NAMALWA (cell line): Measurements from ENCODE around the gene C2orf92.
"Not testable (repeated sequence)": the region's sequence is repeated elsewhere in the genome, so short reads cannot be mapped to it uniquely, and the experiment has no call there.

ENCODE experiments used
- DNase-seq: peaks from one replicate; pipeline ENCODE4 v3.0.0-alpha.2; 2015; ENCODE audit warnings: low spot score

Gene C2orf92

DNA sequence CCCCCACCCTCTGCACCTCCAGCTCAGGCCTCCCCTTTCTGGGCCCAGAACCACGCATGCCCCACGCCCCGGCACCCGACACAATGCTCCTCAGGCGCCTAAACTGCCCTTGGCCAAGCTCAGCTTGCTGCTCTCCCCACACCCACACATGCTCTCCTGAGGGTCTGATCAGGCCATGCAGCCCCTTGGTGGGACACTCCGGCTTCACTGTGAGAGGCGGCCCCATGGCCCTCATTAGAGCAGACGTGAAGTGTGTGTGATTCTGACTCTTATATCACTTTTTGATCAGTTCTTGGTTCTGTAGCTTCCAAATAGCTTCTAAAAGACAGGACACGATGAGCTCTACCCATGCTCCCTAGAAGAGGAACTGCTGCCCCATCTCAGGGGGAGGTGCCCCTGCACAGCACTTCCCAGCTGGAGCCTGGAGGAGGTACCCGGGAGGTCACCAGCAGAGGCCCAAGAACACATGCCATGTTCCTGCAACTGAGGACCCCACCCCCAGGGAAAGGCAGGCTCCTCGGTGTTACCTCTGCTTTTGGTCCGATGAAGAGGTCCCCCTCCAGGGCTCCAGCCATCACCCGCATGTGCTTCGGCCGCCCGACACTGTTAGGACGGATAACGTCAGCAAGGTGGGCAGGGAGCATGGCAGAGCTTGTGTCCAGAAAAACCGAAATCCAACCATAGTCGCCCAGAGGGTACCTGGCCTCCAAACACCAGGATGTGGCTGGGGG lies 9.3 kb upstream of the C2orf92 start:
- DNase-seq: no peak

GRCh38 chr2:97660775-97661389 lies 8.6 kb upstream of the C2orf92 start:
- DNase-seq: no peak

DNA sequence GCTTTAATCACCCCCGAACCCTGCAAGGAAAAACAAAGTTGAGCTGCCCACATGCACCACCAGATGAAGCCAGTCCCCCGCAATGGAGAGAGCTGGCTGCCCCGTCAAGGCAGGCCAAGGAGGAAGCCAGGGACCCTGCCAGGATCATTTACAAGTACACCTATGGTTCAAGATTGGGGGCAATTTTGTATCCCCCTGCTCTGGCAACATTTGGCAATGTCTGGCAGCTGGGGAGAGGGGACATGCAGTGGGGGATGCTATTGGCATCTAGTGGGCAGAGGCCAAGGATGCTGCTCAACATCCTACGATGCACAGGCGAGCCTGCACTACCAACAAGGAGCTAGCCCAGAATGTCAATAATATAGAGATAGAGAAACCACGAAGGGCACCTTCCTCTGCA lies 7.6 kb upstream of the C2orf92 start:
- DNase-seq: no peak

GRCh38 chr2:97662386-97662894 lies 7.1 kb upstream of the C2orf92 start:
- DNase-seq: peak; percentile 41

DNA sequence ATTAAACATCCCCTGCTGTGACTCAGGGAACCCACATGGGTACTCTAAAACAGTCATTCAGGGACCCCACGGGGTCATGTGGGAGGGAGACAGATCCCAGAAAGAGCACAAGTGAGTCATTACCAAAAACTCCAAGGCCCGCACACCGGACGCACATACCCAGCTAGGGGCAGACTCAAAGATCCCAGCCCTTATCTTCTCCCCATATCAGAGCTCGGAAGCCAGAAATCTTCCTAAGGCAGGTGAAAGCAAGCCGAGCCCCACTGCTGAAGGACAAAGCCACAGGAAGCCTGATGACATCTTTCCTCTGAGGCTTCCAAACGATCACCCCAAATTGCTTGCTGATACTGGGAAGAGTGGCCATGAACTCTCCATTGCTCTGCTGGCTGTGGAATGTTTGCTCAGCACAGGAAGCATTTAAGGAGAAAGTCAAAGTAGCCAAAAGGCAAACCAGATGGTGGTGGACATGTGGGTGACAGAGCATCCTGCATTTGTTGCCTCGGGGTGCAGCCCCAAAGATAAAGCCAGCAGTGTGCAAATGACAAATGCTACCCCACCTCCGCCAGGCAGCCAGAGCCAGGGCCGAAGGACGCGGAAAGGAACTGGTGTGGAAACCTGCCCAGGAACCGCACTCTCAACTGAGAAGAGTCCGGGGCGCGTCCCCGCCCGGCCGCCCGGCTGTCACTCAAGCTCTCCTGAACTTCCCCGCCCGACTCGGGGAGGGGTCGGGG lies 6.5 kb upstream of the C2orf92 start:
- DNase-seq: peak; percentile 78

DNA sequence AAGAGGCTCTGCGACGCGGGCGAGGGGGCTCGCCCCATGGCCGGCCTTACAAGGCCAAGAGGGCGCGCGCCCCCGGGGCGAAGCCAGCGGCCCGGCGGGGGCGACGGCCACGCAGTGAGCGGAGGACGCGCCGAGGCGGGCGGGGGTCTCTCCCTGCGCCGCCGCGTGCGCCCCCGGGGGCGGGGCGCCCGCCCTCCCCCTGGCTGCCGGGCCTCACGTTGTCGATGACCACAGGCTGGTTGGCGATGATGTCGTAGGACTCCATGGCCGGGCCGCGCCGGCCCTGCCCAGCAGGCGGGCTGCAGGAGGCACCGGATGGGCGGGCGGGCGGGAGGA lies 5.9 kb upstream of the C2orf92 start:
- DNase-seq: no peak

DNA sequence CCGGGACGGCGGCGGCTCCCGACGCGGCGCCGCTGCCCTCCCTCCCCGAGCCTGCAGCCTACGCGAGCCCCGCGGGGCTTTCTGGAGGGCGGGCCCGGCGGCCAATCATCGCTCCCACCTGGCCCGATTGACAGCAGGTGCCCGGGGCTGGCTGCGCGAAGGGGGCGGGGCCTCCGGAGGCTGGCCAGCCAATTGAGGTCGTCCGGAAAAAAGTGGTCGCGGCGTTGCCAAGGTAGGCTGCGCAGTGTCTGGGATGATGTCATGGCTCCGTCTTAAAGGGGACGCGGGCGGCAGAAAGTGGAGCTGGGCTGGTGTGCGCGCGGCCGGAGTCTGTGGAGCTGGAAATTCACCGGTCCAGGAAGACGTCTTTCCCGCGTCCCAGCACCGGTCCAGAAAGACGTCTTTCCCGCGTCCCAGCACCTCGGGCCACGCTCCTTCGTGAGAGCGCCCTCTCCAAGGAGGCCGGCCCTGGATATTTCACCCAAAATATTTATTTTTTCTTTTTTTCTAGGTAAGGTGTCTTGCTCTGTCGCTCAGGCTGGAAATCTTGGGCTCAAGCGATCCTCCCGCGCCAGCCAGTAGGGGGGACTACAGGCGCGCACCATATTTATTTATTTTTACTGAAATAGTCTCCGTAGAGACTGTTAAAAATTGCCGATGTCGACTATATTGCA lies 5.4 kb upstream of the C2orf92 start, which contains the start of gene ACTR1B:
Gene ACTR1B (minus strand): TSS at position 83 of the 674 bp plus-strand sequence. CDS start 154 bp downstream, outside the sequence.
- peak; percentile 98 for DNase-seq

DNA sequence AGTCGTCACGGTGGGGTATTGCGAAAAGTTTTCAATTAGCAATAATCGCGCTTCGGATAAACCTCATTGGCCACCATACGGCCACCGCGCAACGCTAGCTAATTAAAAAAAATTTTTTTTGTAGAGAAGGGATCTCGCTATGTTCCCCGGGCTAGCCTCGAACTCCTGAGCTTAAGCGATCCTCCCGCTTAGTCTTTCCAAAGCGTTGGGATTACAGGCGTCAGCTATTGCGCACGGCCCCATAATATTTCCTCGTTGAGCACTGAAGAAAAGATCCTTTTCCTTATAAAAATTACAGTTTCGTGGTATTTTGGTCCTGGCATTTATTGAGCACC lies 4.9 kb upstream of the C2orf92 start:
- DNase-seq: no peak

DNA sequence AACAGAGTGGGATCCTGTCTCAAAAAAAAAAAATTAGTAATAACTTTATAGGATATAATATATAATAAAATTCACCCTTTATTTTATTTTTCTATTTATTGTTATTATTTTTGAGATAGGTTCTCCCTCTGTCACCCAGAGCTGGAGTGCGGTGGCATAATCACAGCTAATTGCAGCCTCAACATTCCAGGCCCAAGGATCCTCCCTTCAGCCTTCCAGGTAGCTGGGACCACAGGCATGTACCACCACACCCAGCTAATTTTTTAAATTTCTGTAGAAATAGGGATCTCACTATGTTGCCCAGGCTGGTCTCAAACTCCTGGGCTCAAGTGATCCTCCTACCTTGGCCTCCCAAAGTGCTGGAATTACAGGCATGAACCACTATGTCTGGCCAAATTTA lies 958 bp downstream of the C2orf92 start:
- DNase-seq: no peak

DNA sequence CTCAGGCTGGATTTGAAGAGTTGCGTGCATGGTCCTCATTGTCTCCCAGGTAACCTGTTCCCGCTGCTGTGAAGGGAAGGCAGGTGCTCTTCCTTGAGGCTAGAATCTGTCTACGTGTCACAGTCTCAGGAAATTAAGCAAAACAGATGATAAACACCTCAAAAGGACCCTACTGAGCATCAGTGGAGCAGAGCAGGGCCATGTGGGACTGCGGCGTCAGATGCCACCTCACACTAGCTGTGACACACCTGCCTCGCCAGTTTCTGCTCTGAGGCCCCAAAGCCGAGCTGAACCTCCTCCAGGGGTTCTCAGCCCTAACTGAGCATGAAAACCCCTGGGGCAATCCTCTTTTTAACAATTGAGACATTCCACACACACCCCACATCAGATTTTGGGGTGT lies 2.0 kb downstream of the C2orf92 start:
- no peak for DNase-seq

DNA sequence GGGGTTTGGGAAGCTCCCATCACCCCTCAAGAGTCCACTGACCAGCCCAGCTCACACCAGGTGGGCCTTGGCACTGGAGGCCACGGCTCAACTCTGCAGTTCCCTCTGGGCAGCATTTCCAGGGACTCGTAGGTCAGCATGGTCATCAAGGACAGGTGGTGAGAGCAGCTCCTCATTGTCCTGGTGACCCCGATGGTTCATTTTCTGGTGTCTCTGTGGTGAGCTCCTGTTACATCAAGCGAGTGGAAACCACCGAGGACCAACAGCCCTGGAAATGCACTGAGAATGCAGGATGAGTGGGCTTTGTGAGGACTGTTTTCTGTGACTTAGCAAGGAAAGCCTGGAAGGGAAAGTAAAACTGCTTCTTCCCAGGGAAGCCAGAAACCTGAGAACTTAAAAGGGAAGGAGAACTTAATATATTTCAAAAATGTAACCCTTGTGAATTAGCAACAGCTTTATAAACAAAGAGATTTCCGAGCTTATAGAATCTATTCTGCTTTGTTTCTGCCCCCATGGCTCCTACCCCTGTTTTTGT lies 3.2 kb downstream of the C2orf92 start:
- not testable (repeated sequence) for DNase-seq

- DNase-seq: no peak
These were observed 3.8 kb downstream of the C2orf92 start for GRCh38 chr2:97673182-97673914.

GRCh38 chr2:97673915-97674283 lies 4.4 kb downstream of the C2orf92 start:
- no peak for DNase-seq

DNA sequence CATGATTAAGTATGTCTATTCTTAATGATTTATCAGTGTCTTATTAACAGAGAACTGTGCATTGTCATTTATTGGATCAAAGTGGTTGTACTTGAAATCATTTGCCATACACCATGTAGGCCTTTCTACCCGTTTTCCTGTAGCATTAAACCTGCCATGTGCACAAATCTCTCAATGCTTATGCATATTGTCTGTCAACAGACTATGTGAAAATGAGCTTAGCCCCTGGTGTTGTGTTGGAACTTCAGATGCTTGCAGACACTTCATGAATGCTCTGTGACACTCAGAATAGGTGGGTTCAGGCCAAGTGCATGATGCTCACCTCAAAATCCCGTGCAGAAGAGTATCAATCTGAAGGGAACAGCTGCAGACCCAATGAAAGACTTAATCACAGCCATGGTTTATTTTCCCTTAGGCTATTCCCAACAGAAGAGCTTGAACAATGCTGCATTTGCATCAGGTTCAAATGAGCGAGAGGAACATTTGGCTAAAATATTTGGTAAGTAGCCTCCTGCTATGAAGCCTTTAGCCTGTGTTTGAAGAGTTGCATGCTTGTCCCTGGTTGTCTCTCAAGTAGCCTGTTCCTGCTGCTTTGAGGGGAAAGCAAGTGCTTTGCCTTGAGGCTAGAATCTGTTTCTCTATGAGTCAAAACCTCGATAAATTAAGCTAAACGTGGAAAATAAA lies 6.1 kb downstream of the C2orf92 start:
- DNase-seq: no peak

- DNase-seq: no peak
These were observed 7.1 kb downstream of the C2orf92 start for GRCh38 chr2:97676620-97677019.

GRCh38 chr2:97677480-97677879 lies 8.0 kb downstream of the C2orf92 start:
- no peak for DNase-seq

GRCh38 chr2:97678298-97678697 lies 8.8 kb downstream of the C2orf92 start:
- DNase-seq: no peak

DNA sequence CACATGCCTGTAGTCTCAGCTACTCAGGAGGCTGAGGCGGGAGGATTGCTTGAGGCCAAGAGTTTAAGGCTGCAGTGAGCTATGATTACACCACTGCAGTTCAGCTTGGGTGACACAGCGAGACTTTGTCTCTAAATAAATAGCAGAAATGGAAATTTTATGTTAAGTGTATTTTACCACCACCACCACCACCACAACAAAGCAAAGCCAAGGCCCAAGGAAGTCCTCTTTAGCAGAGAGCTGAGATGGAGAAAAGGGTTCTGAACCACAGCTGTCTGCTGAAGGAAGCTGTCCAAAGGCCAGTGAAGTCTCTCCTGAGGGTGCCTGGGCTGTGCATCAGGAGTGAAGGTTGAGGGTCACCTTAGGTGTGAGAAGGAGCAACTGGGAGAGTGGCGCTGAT lies 17.7 kb downstream of the C2orf92 start:
- DNase-seq: not testable (repeated sequence)

DNA sequence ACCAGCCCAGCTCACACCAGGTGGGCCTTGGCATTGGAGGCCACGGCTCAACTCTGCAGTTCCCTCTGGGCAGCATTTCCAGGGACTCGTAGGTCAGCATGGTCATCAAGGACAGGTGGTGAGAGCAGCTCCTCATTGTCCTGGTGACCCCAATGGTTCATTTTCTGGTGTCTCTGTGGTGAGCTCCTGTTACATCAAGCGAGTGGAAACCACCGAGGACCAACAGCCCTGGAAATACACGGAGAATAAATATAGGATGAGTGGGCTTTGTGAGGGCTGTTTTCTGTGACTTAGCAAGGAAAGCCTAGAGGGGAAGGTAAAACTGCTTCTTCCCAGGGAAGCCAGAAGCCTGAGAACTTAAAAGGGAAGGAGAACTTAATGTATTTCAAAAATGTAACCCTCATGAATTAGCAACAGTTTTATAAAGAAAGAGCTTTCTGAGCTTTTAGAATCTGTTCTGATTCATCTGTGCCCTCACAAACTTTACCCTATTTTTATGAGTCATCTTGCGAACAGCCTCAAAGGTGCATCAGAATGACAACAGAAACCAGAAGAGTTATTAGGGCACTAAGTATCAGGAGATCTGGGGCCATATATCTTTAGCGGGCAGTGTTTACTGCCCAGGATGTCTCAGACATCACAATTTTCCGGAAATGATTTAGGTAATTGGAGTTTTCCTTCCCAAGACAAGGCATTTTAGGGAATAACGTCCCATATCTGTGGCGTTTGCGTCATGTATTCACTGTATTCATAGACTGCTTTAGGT lies 18.7 kb downstream of the C2orf92 start:
- DNase-seq: no peak

DNA sequence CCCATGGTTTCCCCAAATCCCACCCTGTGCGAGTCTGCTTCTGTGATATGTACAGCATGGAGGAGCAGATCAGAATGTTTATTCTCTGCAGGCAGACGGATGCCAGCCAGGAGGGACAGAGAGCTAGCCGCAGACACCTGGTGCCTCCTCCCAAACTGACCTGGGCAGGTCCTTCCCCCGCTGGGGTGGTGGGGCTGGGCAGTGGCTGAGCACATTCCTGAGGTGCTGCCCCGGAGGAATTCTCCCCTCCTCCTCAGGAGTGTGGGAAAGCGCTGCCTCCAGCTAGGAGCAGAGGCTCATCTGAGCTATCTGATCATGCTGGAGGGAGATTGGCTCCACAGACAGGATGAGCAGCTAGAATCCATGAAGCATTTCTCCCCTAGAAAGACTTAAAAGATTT lies 21.7 kb downstream of the C2orf92 start:
- DNase-seq: no peak
